BLaER1 treated with 17β-estradiol and CSF1 and Interleukin-3, amounts not matched to agents 10 nM and 100 nM (cell line): ENCODE data around the gene P2RX1.

Experiments used
- H3K27ac ChIP-seq, 11 experiments: shearing (Covaris generic); formaldehyde crosslinking; 2 replicates each; pipeline ENCODE4 v1.8.1; 2022
- H3K27me3 ChIP-seq, 11 experiments: shearing (Covaris generic); formaldehyde crosslinking; 2 replicates each; pipeline ENCODE4 v1.8.1; 2022
- H3K36me3 ChIP-seq, 11 experiments: shearing (Covaris generic); formaldehyde crosslinking; 2 replicates each; pipeline ENCODE4 v1.8.1; 2022
- H3K4me1 ChIP-seq, 10 experiments: shearing (Covaris generic); formaldehyde crosslinking; 2 replicates each; pipeline ENCODE4 v1.8.1; 2022
- H3K4me2 ChIP-seq, 11 experiments: shearing (Covaris generic); formaldehyde crosslinking; 2 replicates each; pipeline ENCODE4 v1.8.1; 2022
- H3K4me3 ChIP-seq, 10 experiments: shearing (Covaris generic); formaldehyde crosslinking; 2 replicates each; pipeline ENCODE4 v1.8.1; 2022
- H3K9ac ChIP-seq, 11 experiments: shearing (Covaris generic); formaldehyde crosslinking; 2 replicates each; pipeline ENCODE4 v1.8.1; 2022
- H3K9me3 ChIP-seq, 11 experiments: shearing (Covaris generic); formaldehyde crosslinking; replicated peaks in 1 of 11; 2 replicates each; pipeline ENCODE4 v1.8.1; 2022
- H4K20me1 ChIP-seq, 11 experiments: shearing (Covaris generic); formaldehyde crosslinking; 2 replicates each; pipeline ENCODE4 v1.8.1; 2022
- Cebpa-rat ChIP-seq, 11 experiments: shearing (Covaris generic); IDR thresholded peaks; 2 replicates each; pipeline ENCODE4 v1.8.1; 2022

The P2RX1 gene

DNA sequence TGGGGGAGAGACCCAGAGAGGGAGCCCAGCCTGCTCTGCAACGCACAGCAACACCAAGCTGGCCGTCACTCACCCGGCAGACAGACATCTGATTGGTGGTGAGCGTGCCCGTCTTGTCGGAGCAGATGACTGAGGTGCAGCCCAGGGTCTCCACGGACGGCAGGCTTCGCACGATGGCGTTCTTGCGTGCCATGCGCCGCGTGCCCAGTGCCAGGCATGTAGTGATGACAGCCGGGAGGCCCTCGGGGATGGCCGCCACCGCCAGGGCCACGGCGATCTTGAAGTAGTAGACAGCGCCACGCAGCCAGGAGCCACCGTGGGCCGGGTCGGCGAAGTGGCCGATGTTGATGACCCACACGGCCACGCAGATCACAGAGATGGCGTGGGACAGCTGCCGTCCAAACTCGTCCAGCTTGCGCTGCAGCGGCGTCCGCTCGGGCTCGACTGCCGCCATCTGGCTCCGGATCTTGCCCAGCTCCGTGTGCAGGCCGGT is 31.1 kb upstream of the P2RX1 start:
- Histone ChIP-seq H3K4me1 (peaks cover 0 to 14% (median 10%) of the 10 kb centered on the region in 10 experiments; a peak in 12 of 20 replicates), H3K27me3 (no peaks in the 10 kb centered on the region), H3K4me3 (no peak overlapping the region), H3K9ac (no peak overlapping the region), H3K4me2 (no peak overlapping the region), H3K36me3 (peaks cover 67 to 98% (median 86%) of the 10 kb centered on the region in 11 experiments), H3K27ac (no peak overlapping the region), H4K20me1 (peaks cover 0 to 68% (median 7%) of the 10 kb centered on the region in 11 experiments; a peak in 7 of 22 replicates), H3K9me3 (peaks cover 0 to 7% (median 0%) of the 10 kb centered on the region in 11 experiments; a peak in 4 of 22 replicates)
- no peak for TF ChIP-seq Cebpa-rat (IDR thresholded peaks at IDR 0.05)

DNA sequence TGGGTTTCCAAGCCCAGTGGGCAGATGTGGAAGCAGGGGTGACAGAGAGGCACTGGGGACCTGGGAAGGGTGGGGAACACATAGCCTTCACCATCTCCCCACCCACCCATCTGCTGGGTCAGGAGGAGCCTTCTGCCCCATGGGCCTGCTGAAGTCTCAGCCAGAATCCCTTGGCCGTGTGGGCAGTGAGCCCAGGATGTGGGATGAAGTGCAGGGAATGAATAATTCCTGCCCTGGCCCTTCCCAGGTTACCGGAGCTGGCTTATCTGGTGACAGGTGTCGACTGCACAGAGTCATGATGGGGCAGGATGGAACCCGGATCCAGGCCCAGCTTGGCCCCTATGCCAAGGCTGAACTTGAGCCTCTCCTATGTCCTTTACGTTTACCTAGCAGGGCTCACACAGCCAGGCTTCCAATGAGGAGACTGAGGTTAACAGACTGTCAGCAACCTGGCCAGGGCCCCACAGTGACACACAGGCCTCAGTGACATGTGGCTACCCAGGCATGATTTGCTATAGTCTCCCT is 30.5 kb upstream of the P2RX1 start:
- H3K36me3 ChIP-seq = peaks cover 73 to 98% (median 90%) of the 10 kb centered on the region in 11 experiments
- peaks cover 0 to 64% (median 8%) of the 10 kb centered on the region in 11 experiments; a peak in 5 of 22 replicates for H4K20me1 ChIP-seq
- H3K27ac ChIP-seq = no peak overlapping the region; a peak in 1 of 22 replicates

GRCh38 chr17:3944485-3945388 is 28.5 kb upstream of the P2RX1 start:
- Histone ChIP-seq H3K27me3 (no peaks in the 10 kb centered on the region), H3K9ac (peak overlapping the region in 4 of 11 experiments; percentile 24 to 51 (median 33); a peak in 2 of 22 replicates), H3K4me2 (peak overlapping the region in 3 of 11 experiments; percentile 5 to 41 (median 28); a peak in 2 of 22 replicates), H3K27ac (0 out of 22 replicates have a peak overlapping the region, but pooled peaks of 1 of the 11 experiments have one; percentile 17), H3K4me1 (peaks cover 0 to 14% (median 10%) of the 10 kb centered on the region in 10 experiments; a peak in 12 of 20 replicates), H4K20me1 (peaks cover 0 to 68% (median 8%) of the 10 kb centered on the region in 11 experiments; a peak in 7 of 22 replicates), H3K9me3 (peaks cover 0 to 7% (median 0%) of the 10 kb centered on the region in 11 experiments; a peak in 4 of 22 replicates), H3K36me3 (peaks cover 84 to 100% (median 97%) of the 10 kb centered on the region in 11 experiments), H3K4me3 (no peak overlapping the region)
- TF ChIP-seq Cebpa-rat (IDR thresholded peaks at IDR 0.05) = no peak

More for the DNA sequence above, 30.5 kb upstream of the P2RX1 start:
- Histone ChIP-seq H3K4me1 (peaks cover 0 to 14% (median 10%) of the 10 kb centered on the region in 10 experiments; a peak in 12 of 20 replicates), H3K9ac (no peak overlapping the region), H3K27me3 (no peaks in the 10 kb centered on the region), H3K4me3 (no peak overlapping the region), H3K9me3 (peaks cover 0 to 7% (median 0%) of the 10 kb centered on the region in 11 experiments; a peak in 4 of 22 replicates), H3K4me2 (no peak overlapping the region)
- TF ChIP-seq Cebpa-rat (IDR thresholded peaks at IDR 0.05) = no peak

GRCh38 chr17:3943240-3943891 is 27.1 kb upstream of the P2RX1 start:
- no peaks in the 10 kb centered on the region for H3K27me3 ChIP-seq
- peaks cover 85 to 100% (median 96%) of the 10 kb centered on the region in 11 experiments for H3K36me3 ChIP-seq
- H3K4me2 ChIP-seq = peak overlapping the region in 5 of 11 experiments; percentile 5 to 41 (median 28); a peak in 5 of 22 replicates
- H3K9ac ChIP-seq = peak overlapping the region in 5 of 11 experiments; percentile 23 to 37 (median 26); a peak in 4 of 22 replicates
- peaks cover 0 to 68% (median 8%) of the 10 kb centered on the region in 11 experiments; a peak in 7 of 22 replicates for H4K20me1 ChIP-seq
- H3K27ac ChIP-seq = peak overlapping the region in 3 of 11 experiments; percentile 12 to 42 (median 17); a peak in 3 of 22 replicates
- H3K4me3 ChIP-seq = no peak overlapping the region
- H3K9me3 ChIP-seq = peaks cover 0 to 7% (median 0%) of the 10 kb centered on the region in 11 experiments; a peak in 4 of 22 replicates
- H3K4me1 ChIP-seq = peaks cover 0 to 14% (median 10%) of the 10 kb centered on the region in 10 experiments; a peak in 12 of 20 replicates
- no peak for TF ChIP-seq Cebpa-rat (IDR thresholded peaks at IDR 0.05)

GRCh38 chr17:3940965-3941698 is 24.9 kb upstream of the P2RX1 start:
- Histone ChIP-seq H3K4me3 (no peak overlapping the region), H3K4me1 (peaks cover 0 to 14% (median 10%) of the 10 kb centered on the region in 10 experiments; a peak in 12 of 20 replicates), H3K36me3 (peaks cover 88 to 100% (median 96%) of the 10 kb centered on the region in 11 experiments), H4K20me1 (peaks cover 0 to 45% (median 4%) of the 10 kb centered on the region in 11 experiments; a peak in 6 of 22 replicates), H3K9ac (no peak overlapping the region), H3K27ac (no peak overlapping the region), H3K9me3 (peaks cover 0 to 7% (median 0%) of the 10 kb centered on the region in 11 experiments; a peak in 4 of 22 replicates), H3K4me2 (no peak overlapping the region), H3K27me3 (no peaks in the 10 kb centered on the region)
- no peak for TF ChIP-seq Cebpa-rat (IDR thresholded peaks at IDR 0.05)

DNA sequence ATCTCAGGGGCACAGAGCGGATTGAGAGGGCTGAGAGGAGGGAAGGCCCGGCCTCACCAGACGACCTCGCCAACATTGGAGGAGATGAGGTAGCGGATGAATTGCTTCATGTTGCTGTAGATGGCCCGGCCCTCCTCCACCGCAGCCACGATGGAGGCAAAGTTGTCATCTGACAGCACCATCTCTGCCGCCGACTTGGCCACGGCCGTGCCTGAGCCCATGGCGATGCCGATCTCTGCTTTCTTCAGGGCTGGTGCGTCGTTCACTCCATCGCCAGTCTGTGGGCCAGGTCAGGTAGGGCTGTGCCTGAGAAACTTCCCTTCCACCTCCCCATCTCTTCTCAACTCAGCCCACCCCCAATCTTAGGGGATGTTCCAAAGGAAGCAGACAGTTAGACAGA is 21.1 kb upstream of the P2RX1 start:
- peaks cover 0 to 9% (median 0%) of the 10 kb centered on the region in 10 experiments; a peak in 4 of 20 replicates for H3K4me1 ChIP-seq
- no peak for TF ChIP-seq Cebpa-rat (IDR thresholded peaks at IDR 0.05)
- H3K9ac ChIP-seq = no peak overlapping the region
- no peak overlapping the region for H3K4me3 ChIP-seq
- no peak overlapping the region for H3K27ac ChIP-seq
- no peaks in the 10 kb centered on the region for H3K9me3 ChIP-seq
- H3K4me2 ChIP-seq = no peak overlapping the region
- H3K36me3 ChIP-seq = peaks cover 65 to 95% (median 83%) of the 10 kb centered on the region in 11 experiments
- peaks cover 0 to 12% (median 0%) of the 10 kb centered on the region in 11 experiments; a peak in 4 of 22 replicates for H4K20me1 ChIP-seq
- no peaks in the 10 kb centered on the region for H3K27me3 ChIP-seq

GRCh38 chr17:3935825-3936355 is 19.6 kb upstream of the P2RX1 start:
- Histone ChIP-seq H4K20me1 (peaks cover 0 to 2% (median 0%) of the 10 kb centered on the region in 11 experiments; a peak in 1 of 22 replicates), H3K9me3 (no peaks in the 10 kb centered on the region), H3K9ac (no peak overlapping the region), H3K4me2 (no peak overlapping the region), H3K4me1 (peaks cover 0 to 9% (median 0%) of the 10 kb centered on the region in 10 experiments; a peak in 4 of 20 replicates), H3K4me3 (no peak overlapping the region), H3K27me3 (no peaks in the 10 kb centered on the region), H3K36me3 (peaks cover 54 to 88% (median 72%) of the 10 kb centered on the region in 11 experiments), H3K27ac (no peak overlapping the region)
- no peak for TF ChIP-seq Cebpa-rat (IDR thresholded peaks at IDR 0.05)
